PC-3 (cell line): ENCODE data around the gene ZNF506.

Source experiments
- EZH2 ChIP-seq: fragments of 300-600 bp; sonication (generic); IDR thresholded peaks from one replicate; pipeline ENCODE4 v1.6.1; 2017; ENCODE audit warnings: antibody characterized with exemption, mild to moderate bottlenecking, low read length; ENCODE audit not compliant: unreplicated experiment
- TF ChIP-seq, protein P1 (sequence below): fragments of 300-600 bp; sonication (generic); conservative IDR thresholded peaks from 2 replicates; pipeline ENCODE4 v1.5.1; 2017; ENCODE audit warnings: antibody characterized with exemption, low read depth, mild to moderate bottlenecking, low read length

- TF ChIP-seq EZH2: no peak
- TF ChIP-seq, protein P1, sequence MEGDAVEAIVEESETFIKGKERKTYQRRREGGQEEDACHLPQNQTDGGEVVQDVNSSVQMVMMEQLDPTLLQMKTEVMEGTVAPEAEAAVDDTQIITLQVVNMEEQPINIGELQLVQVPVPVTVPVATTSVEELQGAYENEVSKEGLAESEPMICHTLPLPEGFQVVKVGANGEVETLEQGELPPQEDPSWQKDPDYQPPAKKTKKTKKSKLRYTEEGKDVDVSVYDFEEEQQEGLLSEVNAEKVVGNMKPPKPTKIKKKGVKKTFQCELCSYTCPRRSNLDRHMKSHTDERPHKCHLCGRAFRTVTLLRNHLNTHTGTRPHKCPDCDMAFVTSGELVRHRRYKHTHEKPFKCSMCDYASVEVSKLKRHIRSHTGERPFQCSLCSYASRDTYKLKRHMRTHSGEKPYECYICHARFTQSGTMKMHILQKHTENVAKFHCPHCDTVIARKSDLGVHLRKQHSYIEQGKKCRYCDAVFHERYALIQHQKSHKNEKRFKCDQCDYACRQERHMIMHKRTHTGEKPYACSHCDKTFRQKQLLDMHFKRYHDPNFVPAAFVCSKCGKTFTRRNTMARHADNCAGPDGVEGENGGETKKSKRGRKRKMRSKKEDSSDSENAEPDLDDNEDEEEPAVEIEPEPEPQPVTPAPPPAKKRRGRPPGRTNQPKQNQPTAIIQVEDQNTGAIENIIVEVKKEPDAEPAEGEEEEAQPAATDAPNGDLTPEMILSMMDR: no peak
These were observed 75.0 kb downstream of the ZNF506 start for GRCh38 chr19:19746286-19747213.
